PC-9 (cell line): ENCODE results near the gene ARSJ. TPM values are rescaled to one million over a fixed set of nuclear protein-coding genes. Genes with fewer than 3 reads are reported as not detected.

Experiments
- BruUV-seq: library from RNA; stranded (reverse); fragments of 400-500 nt; replicated peaks from 2 replicates; lab custom pipeline; 2021; lab: Mats Ljungman, UMichigan
- CTCF ChIA-PET: fragments of 300-600 bp; sonication (Branson Sonifier 250); formaldehyde crosslinking; loops from one replicate; lab custom pipeline; 2022; ENCODE audit warnings: antibody characterized with exemption; lab: Charles Lee
- POLR2A ChIA-PET: fragments of 300-600 bp; sonication (Branson Sonifier 250); formaldehyde crosslinking; loops from one replicate; lab custom pipeline; 2022; ENCODE audit warnings: antibody characterized with exemption; ENCODE audit not compliant: unreplicated experiment; lab: Charles Lee
- DNase-seq, 2 experiments: peaks; one replicate each; pipeline versions ENCODE4 v3.0.0 to v3.0.0-alpha.2; 2015 to 2022; ENCODE audit warnings: mixed read lengths in 1 of 2
- H2AFZ ChIP-seq: fragments of 200-600 bp; sonication (generic); 2 replicates; pipeline ENCODE4 v1.8.1; 2017; ENCODE audit warnings: antibody characterized with exemption
- H3F3A ChIP-seq: fragments of 200-600 bp; sonication (generic); 2 replicates; pipeline ENCODE4 v1.8.1; 2017; ENCODE audit warnings: antibody characterized with exemption, mild to moderate bottlenecking, low read depth; ENCODE audit not compliant: insufficient read depth
- H3K27ac ChIP-seq: fragments of 200-600 bp; sonication (generic); 2 replicates; pipeline ENCODE4 v1.6.1; 2016; ENCODE audit warnings: mixed run types
- H3K27me3 ChIP-seq: fragments of 200-600 bp; sonication (generic); 2 replicates; pipeline ENCODE4 v1.6.1; 2016; ENCODE audit warnings: low read depth, mixed run types; ENCODE audit not compliant: insufficient read depth
- H3K36me3 ChIP-seq: fragments of 200-600 bp; sonication (generic); 2 replicates; pipeline ENCODE4 v1.6.1; 2016; ENCODE audit warnings: low read depth, mixed run types
- H3K4me1 ChIP-seq: fragments of 200-600 bp; sonication (generic); replicated peaks from 2 replicates; pipeline ENCODE4 v1.6.1; 2016; ENCODE audit warnings: mixed run types; ENCODE audit not compliant: insufficient read depth
- H3K4me2 ChIP-seq: fragments of 200-600 bp; sonication (generic); 2 replicates; pipeline ENCODE4 v1.6.1; 2017; ENCODE audit warnings: mixed run types
- H3K4me3 ChIP-seq: fragments of 200-600 bp; sonication (generic); 2 replicates; pipeline ENCODE4 v1.6.1; 2016; ENCODE audit warnings: mixed run types
- H3K79me2 ChIP-seq: fragments of 200-600 bp; sonication (generic); 2 replicates; pipeline ENCODE4 v1.6.1; 2017; ENCODE audit warnings: low read depth, mixed run types
- H3K9me2 ChIP-seq: fragments of 200-600 bp; sonication (generic); 2 replicates; pipeline ENCODE4 v1.8.1; 2017; ENCODE audit warnings: mild to moderate bottlenecking; ENCODE audit not compliant: insufficient read depth
- H3K9me3 ChIP-seq: fragments of 200-600 bp; sonication (generic); 2 replicates; pipeline ENCODE4 v1.8.1; 2016; ENCODE audit warnings: low read depth; ENCODE audit not compliant: insufficient read depth
- H4K20me1 ChIP-seq: fragments of 200-600 bp; sonication (generic); 2 replicates; pipeline ENCODE4 v1.8.1; 2017; ENCODE audit not compliant: insufficient read depth
- CTCF ChIP-seq: fragments of 200-600 bp; sonication (generic); conservative IDR thresholded peaks from 2 replicates; pipeline ENCODE4 v1.6.1; 2017; ENCODE audit warnings: mixed run types, antibody characterized with exemption, mild to moderate bottlenecking, moderate library complexity
- EZH2 ChIP-seq: fragments of 200-600 bp; sonication (generic); IDR thresholded peaks from 2 replicates; pipeline ENCODE4 v1.8.0; 2017; ENCODE audit warnings: antibody characterized with exemption, low read depth
- intact Hi-C: fragments of 100-400 bp; cut with micrococcal nuclease; formaldehyde crosslinking; loops from one replicate; pipeline ENCODE4 v1.10.0; 2022; ENCODE audit not compliant: unreplicated experiment
- total RNA-seq: library from RNA; stranded (reverse); gene quantifications from 2 replicates; pipeline ENCODE4 v1.2.3, GENCODE V29; 2021

ARSJ gene
- total RNA-seq, 1 experiment from 2014 or later, result 0.55 TPM

GRCh38 chr4:113955948-113956347 lies 23.5 kb downstream of the ARSJ start:
- Histone ChIP-seq H3K27ac (no peak overlapping the region), H3K9me2 (no peaks in the 10 kb centered on the region), H3K4me3 (no peak overlapping the region), H3K9me3 (no peaks in the 10 kb centered on the region), H3K36me3 (no peaks in the 10 kb centered on the region), H3K4me1 (peaks cover 14% of the 10 kb centered on the region), H3F3A (0 out of 2 replicates have a peak, but pooled peaks cover 12% of the 10 kb centered on the region), H3K27me3 (no peaks in the 10 kb centered on the region), H3K4me2 (no peak overlapping the region), H4K20me1 (no peaks in the 10 kb centered on the region), H3K79me2 (no peaks in the 10 kb centered on the region), H2AFZ (no peak overlapping the region)
- DNase-seq, result no peak
- intact Hi-C loops, result loop anchor here (10.0 kb wide), 2 partner anchors 119 to 229 kb away; no protein-coding TSS in a partner anchor
- no TSS peak for BruUV-seq
- TF ChIP-seq EZH2, result no peak
- TF ChIP-seq CTCF, result no peak
- ChIA-PET POLR2A (no interaction called here), CTCF (no interaction called here)

- intact Hi-C loops, result loop anchor here (10.0 kb wide), 2 partner anchors 119 to 229 kb away; no protein-coding TSS in a partner anchor
- no peaks in the 10 kb centered on the region for H3K79me2 ChIP-seq
- 0 out of 2 replicates have a peak, but pooled peaks cover 12% of the 10 kb centered on the region for H3F3A ChIP-seq
- no peak overlapping the region for H3K27ac ChIP-seq
- no TSS peak for BruUV-seq
- DNase-seq, result no peak
- POLR2A ChIA-PET, result no interaction called here
- no peaks in the 10 kb centered on the region for H3K36me3 ChIP-seq
- no peak overlapping the region for H3K4me3 ChIP-seq
- no peak for TF ChIP-seq CTCF
- no peak for TF ChIP-seq EZH2
- no peaks in the 10 kb centered on the region for H3K27me3 ChIP-seq
- peaks cover 14% of the 10 kb centered on the region for H3K4me1 ChIP-seq
- H3K4me2 ChIP-seq, result no peak overlapping the region
- no peak overlapping the region for H2AFZ ChIP-seq
- CTCF ChIA-PET, result no interaction called here
- no peaks in the 10 kb centered on the region for H4K20me1 ChIP-seq
- H3K9me2 ChIP-seq, result no peaks in the 10 kb centered on the region
- H3K9me3 ChIP-seq, result no peaks in the 10 kb centered on the region
These were observed 24.0 kb downstream of the ARSJ start for GRCh38 chr4:113955411-113955810.

GRCh38 chr4:113953888-113954287 lies 25.6 kb downstream of the ARSJ start:
- CTCF ChIA-PET, result no interaction called here
- H3K79me2 ChIP-seq, result no peaks in the 10 kb centered on the region
- no peaks in the 10 kb centered on the region for H3K9me2 ChIP-seq
- intact Hi-C loops, result loop anchor here (10.0 kb wide), 2 partner anchors 121 to 231 kb away; no protein-coding TSS in a partner anchor
- POLR2A ChIA-PET, result no interaction called here
- no peak overlapping the region for H3K27ac ChIP-seq
- H3F3A ChIP-seq, result 0 out of 2 replicates have a peak, but pooled peaks cover 2% of the 10 kb centered on the region
- no peak overlapping the region for H2AFZ ChIP-seq
- H4K20me1 ChIP-seq, result no peaks in the 10 kb centered on the region
- H3K9me3 ChIP-seq, result no peaks in the 10 kb centered on the region
- BruUV-seq, result no TSS peak
- peaks cover 4% of the 10 kb centered on the region; the same call in 1 of the 2 replicates for H3K4me1 ChIP-seq
- H3K4me3 ChIP-seq, result no peak overlapping the region
- H3K36me3 ChIP-seq, result no peaks in the 10 kb centered on the region
- no peak for DNase-seq
- no peak for TF ChIP-seq EZH2
- TF ChIP-seq CTCF, result no peak
- no peaks in the 10 kb centered on the region for H3K27me3 ChIP-seq
- H3K4me2 ChIP-seq, result no peak overlapping the region
